Nephron (organoid): ENCODE measurements around the gene TCEA3.
A peak's percentile ranks its signal among the peaks of the same experiment; 100 is the strongest.

Experiments used
- H3K27ac Mint-ChIP-seq, 3 experiments: 2 replicates each; pipeline ENCODE4 v1.8.0; 2020; ENCODE audit warnings: mixed read lengths in 3 of 3, mild to moderate bottlenecking in 2 of 3, moderate library complexity in 1 of 3
- H3K27me3 Mint-ChIP-seq: 2 replicates; pipeline ENCODE4 v1.8.0; 2021; ENCODE audit warnings: low read depth, mild to moderate bottlenecking, moderate library complexity, mixed read lengths
- H3K36me3 Mint-ChIP-seq: 2 replicates; pipeline ENCODE4 v1.8.0; 2020; ENCODE audit warnings: low read depth, mixed read lengths
- H3K4me1 Mint-ChIP-seq: 2 replicates; pipeline ENCODE4 v1.8.0; 2020; ENCODE audit warnings: mixed read lengths
- H3K4me3 Mint-ChIP-seq, 3 experiments: 2 replicates each; pipeline ENCODE4 v1.8.0; 2020; ENCODE audit warnings: mild to moderate bottlenecking in 3 of 3, mixed read lengths in 3 of 3, moderate library complexity in 2 of 3
- H3K9me3 Mint-ChIP-seq: 2 replicates; pipeline ENCODE4 v1.8.0; 2020; ENCODE audit warnings: mixed read lengths
- CTCF ChIP-seq, 3 experiments: fragments of 200-600 bp; sonication (generic); IDR thresholded peaks; one replicate each; pipeline ENCODE4 v1.5.0; 2021; ENCODE audit warnings: antibody characterized with exemption in 3 of 3; ENCODE audit not compliant: unreplicated experiment in 3 of 3

The TCEA3 gene

GRCh38 chr1:23469372-23469982 is 44.9 kb upstream of the TCEA3 start:
- Mint-ChIP-seq H3K27me3 (no peaks in the 10 kb centered on the region), H3K9me3 (no peaks in the 10 kb centered on the region), H3K4me1 (peaks cover 32% of the 10 kb centered on the region), H3K4me3 (no peak overlapping the region), H3K36me3 (peaks cover 4% of the 10 kb centered on the region), H3K27ac (peak overlapping the region in 1 of 3 experiments; percentile 48)
- TF ChIP-seq CTCF (IDR thresholded peaks at IDR 0.05; ENCODE audit: unreplicated experiment in 3 of 3): no peak

GRCh38 chr1:23466423-23466989 is 42.0 kb upstream of the TCEA3 start:
- Mint-ChIP-seq H3K9me3 (no peaks in the 10 kb centered on the region), H3K4me3 (no peak overlapping the region), H3K27ac (no peak overlapping the region), H3K27me3 (no peaks in the 10 kb centered on the region), H3K4me1 (peaks cover 11% of the 10 kb centered on the region), H3K36me3 (no peaks in the 10 kb centered on the region)
- TF ChIP-seq CTCF (IDR thresholded peaks at IDR 0.05; ENCODE audit: unreplicated experiment in 3 of 3): no peak

- Mint-ChIP-seq H3K4me1 (no peaks in the 10 kb centered on the region), H3K27ac (no peak overlapping the region), H3K27me3 (no peaks in the 10 kb centered on the region), H3K36me3 (peaks cover 15% of the 10 kb centered on the region), H3K9me3 (no peaks in the 10 kb centered on the region), H3K4me3 (no peak overlapping the region)
- no peak for TF ChIP-seq CTCF (IDR thresholded peaks at IDR 0.05; ENCODE audit: unreplicated experiment in 3 of 3)
Measured at GRCh38 chr1:23463286-23463685, 38.7 kb upstream of the TCEA3 start.

- TF ChIP-seq CTCF (IDR thresholded peaks at IDR 0.05; ENCODE audit: unreplicated experiment in 3 of 3): no peak
- H3K36me3 Mint-ChIP-seq: peaks cover 18% of the 10 kb centered on the region
- no peak overlapping the region for H3K27ac Mint-ChIP-seq
- H3K27me3 Mint-ChIP-seq: no peaks in the 10 kb centered on the region
- peaks cover 3% of the 10 kb centered on the region for H3K4me1 Mint-ChIP-seq
- H3K4me3 Mint-ChIP-seq: no peak overlapping the region
- no peaks in the 10 kb centered on the region for H3K9me3 Mint-ChIP-seq
Measured at GRCh38 chr1:23462766-23463165, 38.2 kb upstream of the TCEA3 start.

GRCh38 chr1:23461050-23461449 is 36.5 kb upstream of the TCEA3 start:
- Mint-ChIP-seq H3K9me3 (no peaks in the 10 kb centered on the region), H3K4me1 (peaks cover 15% of the 10 kb centered on the region), H3K36me3 (peaks cover 24% of the 10 kb centered on the region), H3K27me3 (no peaks in the 10 kb centered on the region), H3K27ac (no peak overlapping the region), H3K4me3 (no peak overlapping the region)
- TF ChIP-seq CTCF (IDR thresholded peaks at IDR 0.05; ENCODE audit: unreplicated experiment in 3 of 3): no peak

GRCh38 chr1:23460519-23460918 is 36.0 kb upstream of the TCEA3 start:
- Mint-ChIP-seq H3K27me3 (peaks cover 3% of the 10 kb centered on the region), H3K4me3 (no peak overlapping the region), H3K36me3 (peaks cover 27% of the 10 kb centered on the region), H3K9me3 (no peaks in the 10 kb centered on the region), H3K27ac (no peak overlapping the region), H3K4me1 (peaks cover 15% of the 10 kb centered on the region)
- TF ChIP-seq CTCF (IDR thresholded peaks at IDR 0.05; ENCODE audit: unreplicated experiment in 3 of 3): no peak
